Stimulated activated CD4-positive, alpha-beta T cell treated with anti-CD3 and anti-CD28 coated beads, Interleukin-4, amount 100 ng/mL, for 24 hours (primary cell): Measurements from ENCODE around the gene CYGB.

Source experiments
- DNase-seq: peaks from one replicate; pipeline ENCODE4 v3.0.0-alpha.2; 2020

The CYGB gene

DNA sequence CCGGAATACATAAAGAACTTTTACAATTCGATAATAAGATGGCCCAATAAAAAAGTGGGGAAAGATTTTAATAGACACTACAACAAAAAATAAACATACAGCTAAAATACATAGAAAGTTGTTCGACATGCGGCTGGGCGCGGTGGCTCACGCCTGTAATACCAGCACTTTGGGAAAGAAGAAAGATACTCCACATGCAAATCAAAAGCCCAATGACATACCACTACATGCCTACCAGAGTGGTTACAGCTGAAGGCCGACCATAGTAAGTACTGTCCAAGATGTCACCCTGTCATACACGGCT lies 11.7 kb upstream of the CYGB start:
- no peak for DNase-seq

DNA sequence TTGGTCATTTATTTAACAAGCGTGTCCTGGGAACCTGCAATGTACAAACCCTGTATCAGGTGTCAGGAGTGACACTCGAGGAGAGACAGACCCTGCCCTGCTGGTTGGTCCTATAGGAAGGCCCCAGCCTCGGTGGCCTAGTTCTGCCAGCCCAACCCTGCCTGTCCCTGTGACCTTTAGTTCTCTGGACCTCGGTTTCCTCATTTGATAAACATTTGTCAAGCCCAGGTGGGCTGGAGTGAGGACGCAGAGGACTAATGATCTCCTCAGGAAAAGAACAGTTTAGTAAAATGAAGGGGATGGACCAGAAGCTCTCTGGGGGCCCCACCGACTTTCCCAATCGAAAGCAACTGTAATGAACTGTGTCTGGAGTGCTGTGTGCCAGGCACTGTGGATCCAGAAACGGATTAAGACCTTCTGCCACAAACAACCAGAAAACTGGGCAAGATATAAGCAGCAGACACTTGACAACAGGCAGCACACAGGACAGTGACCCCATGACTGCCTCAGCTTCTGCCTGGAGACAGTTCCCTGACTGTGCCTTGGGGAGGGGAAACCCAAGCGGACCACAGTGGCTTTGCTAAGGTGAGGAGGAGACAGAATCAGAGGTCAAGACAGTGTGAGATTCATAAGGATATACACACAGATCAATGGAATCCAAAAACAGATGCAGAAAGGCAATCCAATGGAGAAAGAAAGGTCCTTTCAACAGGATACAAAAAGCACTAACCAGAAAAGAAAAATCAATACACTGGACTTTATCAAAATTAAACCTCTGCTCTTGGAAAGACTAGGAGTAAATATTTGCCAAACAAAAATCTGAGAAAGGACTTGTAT lies 11.1 kb upstream of the CYGB start:
- no peak for DNase-seq

DNA sequence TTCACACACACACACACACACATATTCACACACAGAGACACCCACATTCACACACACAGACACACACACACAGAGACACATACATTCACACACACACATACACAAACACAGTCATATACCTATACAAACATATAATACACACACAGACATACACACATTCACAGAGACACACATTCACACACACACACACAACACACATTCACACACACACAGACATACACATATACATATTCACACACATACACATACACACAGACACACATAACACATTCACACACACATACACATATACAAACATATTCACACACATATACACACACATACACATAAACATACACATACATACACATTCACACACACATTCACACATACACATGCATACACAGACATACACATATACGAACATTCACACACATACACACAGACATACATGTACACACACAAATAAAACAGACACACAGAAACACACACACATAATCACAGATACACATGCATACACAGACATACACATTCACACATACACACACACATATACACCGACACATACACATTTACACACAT lies 10.2 kb upstream of the CYGB start:
- DNase-seq: no peak

DNA sequence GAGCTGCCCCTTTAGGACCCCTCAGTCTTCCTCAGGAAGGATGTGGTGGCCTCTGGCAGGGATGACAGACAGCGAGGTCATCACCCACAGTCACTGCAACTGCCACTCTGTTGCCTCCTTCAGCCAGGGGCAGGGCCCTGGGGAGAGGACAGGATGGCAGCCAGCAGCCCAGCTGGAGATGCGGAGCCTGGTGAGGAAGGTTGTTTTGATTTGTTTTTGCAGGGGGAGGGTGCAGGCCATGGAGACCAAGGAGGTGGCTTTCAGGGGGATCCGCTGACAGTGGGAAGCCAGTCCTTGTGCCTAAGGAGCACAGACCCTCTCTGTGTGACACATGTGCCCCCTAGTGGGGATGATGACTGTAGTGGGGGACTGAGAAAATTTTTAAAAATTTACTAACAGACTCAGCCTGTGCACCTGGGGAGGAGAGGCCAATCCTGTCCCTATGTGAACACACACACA lies 9.7 kb upstream of the CYGB start:
- DNase-seq: peak; percentile 57

DNA sequence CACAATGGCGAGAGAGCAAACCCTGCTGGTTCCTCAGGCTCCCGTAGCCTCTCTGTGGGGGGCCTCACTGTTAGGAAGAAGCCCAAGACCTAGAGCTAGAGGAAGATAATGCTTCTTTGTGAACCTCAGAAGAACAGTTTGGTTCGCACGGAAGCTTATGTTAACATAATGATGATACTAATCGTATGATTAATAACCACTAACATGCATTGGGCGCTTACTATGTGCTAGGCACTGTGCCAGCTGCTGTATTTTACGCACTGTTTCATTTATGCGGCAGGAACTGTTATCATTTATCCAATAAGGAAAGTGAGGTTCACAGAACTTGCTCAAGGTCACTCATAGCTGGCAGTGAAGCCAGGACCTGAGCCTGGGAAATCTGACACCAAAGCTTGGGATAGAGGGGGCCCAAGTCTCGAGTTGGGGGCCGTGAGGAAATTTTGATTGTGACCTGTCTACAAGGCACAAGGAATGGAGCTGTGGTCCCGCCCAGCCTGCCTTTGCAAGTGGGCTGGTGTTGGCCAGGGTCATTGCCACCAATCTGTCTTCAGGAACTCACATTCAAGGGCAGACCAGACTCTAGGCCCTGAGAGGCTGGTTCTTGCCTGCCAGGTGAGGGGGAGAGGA lies 9.2 kb upstream of the CYGB start:
- DNase-seq: no peak

DNA sequence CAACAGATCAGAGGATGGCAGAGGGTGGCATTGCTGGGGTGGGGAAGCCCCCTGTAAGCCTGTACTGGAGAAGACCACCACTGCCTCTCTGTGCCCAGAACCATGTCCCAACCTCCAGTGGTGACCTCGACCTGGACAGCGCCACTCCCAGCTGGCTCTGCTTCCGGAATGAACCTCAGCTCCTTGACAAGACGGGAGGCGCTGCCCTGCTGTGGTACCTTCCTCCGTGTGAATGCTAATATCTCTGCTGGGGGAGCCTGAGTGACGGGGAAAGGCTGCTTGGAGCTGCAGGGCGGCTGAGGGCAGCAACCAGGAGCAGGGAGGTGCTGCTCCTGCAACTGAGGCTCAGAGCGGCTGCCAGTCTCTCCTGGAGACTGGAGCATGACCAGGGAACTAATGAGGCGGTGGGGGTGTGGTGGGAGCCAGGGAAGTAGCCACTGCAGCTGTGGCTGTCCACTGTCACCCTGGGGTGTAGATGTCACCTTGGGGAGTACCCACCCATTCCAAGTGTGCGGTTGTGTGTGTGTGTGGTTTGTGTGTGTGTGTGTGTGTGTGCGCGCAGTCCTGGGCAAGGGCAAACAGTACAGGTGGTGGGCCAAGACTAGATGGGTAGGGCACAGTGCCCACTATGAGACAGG lies 8.5 kb upstream of the CYGB start:
- DNase-seq: no peak

DNA sequence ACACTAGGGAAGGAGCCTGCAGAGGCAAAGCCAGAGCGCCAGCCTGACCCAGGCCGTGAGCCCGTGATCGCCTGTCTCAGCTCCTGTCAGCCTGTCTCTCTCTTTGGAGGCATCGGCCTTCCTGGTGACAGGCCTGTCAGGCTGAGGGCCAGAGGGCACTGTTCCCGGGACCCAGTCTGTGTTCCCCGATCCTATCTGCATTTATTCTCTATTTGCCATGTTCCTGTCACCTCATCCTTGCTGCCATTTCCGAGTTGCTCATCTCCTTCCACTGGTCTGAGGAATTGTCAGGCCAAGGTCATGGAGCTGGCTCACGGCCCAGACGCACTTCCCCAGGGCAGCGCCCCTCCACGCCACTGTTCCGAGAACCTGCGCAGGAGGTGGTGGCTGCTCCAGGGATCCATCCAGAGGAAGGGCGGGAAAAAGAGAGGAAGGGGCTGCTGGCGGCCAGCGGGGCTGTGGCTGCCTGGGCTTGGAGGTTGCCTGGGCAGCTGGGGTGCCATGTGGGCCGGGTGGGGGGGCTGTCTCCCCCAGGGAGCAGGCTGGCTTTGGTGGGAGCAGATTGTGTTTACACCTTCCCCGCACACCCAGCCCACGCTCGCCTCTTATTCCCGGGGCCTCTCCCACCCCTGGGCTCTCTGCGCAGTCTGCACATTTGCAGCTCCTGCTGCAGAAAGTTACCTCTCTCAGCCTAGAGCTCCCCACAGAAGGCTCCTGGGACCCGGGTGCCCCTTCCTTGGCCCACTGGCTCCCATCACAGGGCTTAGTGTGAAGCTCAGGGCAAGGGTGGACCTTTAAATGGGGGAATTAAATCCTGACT lies 7.2 kb upstream of the CYGB start:
- no peak for DNase-seq

DNA sequence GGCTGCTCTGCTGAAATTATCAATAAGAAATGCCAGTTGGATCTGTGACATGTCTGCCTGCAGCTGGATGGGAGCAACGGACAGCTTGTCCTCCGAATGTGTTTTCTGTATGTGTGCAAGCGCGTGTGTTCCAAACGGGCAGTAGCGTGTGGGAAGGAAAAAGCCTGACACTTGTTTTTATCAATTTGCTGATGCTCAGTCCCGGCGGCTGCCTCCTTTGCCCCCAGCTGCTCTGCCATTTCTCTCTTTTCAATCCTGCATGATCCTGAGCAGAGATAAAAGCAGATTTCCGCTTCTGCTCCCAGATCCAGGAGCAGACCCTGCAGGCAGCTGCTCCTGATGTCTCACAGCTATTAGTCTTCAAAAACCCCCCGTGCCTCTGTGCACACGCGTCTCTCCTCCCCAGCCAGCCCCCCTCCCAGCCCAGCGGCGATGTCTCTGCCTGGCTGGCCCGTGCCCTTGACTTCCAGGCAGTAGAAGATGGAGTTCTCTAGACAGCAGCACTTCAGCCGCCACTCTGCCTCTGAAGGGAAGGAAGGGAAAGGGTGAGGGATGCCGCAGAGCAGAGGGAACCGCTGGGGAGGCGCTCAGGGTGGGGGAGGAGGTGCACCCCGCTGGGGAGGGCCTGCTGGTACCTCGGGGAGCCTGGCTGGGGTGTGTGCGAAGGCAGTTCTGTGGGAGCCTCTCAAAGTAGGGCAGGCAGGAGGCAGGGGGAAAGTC lies 6.5 kb upstream of the CYGB start:
- no peak for DNase-seq

DNA sequence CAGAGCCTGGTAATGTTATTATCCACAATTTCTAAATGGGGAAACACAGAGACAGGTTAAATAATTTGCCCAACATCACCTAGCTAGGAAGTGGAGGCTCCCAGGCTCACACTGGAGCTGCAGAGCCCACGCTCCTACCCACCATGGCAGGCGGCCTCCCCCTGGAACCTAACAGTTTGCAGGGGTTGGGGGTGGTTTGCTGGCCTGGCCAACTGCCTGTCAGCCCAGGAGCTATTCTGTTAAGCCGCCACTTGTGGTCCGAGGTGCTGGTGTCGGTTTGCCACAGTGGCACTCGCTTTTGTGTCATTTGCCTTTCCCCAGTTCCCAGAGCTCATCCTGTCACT lies 5.9 kb upstream of the CYGB start:
- DNase-seq: no peak

DNA sequence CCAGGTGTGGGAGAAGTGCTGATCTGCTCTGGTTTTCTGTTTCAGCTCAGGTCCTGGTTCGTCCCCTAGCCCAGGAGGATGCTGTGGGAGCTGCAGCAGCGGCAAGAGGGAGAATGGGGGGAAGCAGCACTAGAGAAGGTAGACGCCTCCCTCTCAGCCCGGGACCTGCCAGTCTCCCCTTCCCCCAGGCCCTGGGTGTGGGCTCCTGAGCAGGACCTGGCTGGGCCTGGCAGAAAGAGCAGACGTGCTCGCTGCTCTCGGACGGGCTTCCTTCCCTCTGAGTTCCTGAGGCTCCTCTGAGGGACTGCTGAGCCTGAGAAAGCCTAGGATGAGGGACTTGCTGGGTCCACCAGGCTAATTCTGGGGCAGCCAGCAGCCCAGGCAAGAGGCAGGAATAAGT lies 5.5 kb upstream of the CYGB start:
- no peak for DNase-seq

DNA sequence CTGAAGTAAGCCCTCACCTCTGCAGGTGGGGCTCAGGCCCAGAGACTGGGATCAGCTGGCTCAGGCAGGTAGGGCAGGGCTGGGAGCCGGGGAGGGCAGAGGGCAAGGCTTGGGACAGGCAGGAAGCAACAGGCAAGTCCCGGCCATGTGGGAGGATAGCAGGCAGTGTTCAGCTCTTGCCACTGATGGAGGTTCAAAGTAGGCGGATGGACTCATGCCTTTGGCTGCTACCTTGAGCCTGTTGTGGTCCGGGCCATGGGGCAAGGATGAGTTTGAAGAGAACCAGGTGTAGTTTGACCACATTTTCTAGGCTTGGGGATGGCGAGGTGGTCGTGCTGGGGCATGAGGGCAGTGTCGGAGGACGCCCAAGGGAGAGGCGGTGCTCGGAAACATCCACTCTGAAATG lies 5.1 kb upstream of the CYGB start:
- DNase-seq: no peak

DNA sequence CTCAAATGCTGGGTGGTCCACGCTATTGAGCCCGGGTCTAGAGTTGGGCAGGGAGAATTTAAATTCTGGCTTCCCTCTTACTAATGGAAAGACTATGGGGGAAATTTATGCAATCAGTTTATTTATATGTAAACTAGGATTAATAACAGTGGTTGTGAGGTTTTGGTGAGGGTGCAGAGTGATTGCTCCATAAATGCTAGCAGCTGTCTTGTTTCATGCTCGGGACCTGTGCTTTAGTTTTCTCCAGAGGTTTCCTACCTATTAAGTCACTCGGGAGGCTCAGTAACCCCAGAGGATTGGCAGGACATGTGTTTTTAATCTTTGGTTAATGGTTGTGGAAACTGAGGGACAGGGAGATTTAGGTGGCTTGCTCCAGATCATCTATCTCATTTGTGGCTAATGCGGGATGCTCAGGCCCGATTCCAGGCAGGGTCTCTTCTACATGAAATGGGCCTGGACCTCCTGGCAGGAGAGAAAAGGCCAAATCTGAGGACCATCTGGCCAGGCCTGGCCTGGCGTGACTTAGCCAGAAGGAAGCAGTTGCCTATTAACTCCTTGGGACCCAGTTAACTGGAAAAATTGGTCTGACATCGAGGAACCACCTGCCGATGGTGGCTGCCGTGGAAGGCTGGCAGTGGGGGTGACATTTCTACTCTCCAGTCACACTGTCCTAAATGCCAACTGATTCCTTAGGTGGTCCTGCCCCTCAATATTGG lies 4.4 kb upstream of the CYGB start:
- no peak for DNase-seq

DNA sequence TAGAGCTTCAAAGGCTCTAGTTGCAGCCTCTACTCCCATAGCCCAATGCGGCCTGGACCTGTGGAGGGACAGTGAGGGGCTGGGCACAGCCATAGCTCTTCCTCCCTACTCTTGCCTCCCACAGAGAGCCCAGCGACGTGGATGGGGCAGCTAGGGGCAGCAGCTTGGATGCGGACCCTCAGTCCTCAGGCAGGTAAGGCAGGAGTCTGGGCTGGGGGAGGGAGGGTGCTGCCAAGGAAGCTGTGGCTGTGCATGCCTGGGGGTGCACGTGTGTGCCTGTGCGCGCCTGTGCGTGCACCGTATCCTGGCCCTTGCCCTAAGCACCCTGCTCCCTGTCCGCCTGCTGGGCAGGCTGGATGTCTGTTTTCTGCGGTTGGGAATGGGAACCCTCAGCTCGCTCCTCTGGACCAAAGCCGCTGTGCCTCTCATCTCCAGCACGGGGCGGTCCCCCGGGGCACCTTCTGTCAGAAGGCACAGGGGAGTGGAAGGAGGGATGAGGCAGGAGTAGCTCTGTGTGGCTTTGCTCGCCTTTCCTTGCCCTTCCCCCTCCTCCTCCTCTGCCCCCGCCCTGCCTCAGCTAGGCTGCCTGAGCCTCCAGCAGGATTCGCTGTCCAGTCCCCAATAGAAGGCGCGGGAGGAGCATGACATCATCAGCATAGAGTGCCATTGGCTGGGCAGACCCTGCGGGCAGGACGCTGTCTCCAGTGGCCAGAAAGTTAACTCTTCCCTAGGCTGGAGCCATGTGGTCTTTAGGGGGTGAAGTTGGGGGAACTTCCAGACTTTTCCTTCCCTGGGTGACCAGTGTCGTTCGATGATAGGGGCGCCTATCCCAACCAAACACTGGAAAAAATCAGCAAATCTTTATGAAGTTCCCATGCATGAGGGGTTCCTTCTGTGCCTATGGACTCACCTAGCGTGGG lies 3.1 kb upstream of the CYGB start:
- peak; percentile 25 for DNase-seq

DNA sequence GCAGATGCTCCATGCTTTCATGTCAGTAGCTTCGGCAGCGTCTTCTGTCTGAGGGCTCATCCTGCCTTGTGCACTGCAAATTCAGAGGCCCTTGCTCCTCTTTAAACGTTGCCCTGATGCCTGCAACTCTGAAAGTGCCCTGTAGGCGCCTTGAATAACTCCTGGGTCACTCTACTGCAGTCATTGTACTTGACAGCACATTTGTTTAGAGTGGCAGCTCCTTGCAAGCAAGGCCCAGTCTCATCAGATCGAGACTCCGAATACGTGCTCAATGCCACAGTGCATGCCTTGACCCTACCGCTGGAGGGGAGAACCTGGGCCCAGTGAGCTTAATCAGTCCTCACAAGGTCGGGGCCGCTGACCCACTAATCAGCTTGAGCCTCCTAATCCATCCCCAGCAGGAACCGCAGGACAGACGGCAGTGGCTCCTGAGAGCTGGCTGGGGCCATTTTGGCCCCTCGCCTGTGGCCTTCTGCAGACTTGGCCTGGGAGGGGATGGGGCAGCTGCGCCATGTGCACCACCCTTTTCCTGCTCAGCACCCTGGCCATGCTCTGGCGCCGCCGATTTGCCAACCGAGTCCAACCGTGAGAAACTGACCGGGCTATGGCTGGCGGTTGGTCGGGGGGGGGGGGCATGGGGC lies 2.2 kb upstream of the CYGB start, which contains the start of gene PRCD:
PRCD (plus strand) TSS at position 414 of the 641 bp plus-strand sequence; CDS start at position 512, 98 bp downstream.
- no peak for DNase-seq

DNA sequence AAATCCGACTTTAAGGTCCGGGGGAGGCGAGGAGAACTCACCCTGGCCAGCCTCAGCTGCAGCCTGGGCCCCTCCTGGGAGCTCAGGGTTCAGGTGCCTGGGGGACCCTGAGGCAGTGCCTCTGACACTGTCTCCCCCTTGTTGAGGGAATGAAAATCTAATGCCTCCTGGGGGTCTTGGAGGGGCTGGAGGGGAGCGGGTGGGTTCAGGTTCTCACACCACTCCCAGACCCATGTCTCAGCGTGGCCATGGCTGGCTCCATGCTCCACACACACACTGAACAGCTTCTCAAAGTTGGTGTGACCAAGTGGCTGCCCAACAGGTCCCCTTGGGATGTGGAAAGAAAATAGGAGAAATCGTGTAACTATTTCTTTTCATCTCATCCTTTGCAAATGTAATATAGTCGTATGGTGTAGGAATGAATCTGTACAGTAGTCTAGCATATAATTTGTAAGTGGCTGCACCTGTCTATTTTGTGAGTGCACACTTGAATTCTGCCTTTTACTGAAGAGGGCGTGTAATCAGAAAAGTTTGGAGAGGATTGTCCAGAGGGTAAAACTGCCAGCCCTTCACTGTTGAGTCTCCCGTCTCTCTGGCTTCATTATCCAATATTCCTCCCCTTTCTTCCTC lies 1.5 kb upstream of the CYGB start:
- no peak for DNase-seq

DNA sequence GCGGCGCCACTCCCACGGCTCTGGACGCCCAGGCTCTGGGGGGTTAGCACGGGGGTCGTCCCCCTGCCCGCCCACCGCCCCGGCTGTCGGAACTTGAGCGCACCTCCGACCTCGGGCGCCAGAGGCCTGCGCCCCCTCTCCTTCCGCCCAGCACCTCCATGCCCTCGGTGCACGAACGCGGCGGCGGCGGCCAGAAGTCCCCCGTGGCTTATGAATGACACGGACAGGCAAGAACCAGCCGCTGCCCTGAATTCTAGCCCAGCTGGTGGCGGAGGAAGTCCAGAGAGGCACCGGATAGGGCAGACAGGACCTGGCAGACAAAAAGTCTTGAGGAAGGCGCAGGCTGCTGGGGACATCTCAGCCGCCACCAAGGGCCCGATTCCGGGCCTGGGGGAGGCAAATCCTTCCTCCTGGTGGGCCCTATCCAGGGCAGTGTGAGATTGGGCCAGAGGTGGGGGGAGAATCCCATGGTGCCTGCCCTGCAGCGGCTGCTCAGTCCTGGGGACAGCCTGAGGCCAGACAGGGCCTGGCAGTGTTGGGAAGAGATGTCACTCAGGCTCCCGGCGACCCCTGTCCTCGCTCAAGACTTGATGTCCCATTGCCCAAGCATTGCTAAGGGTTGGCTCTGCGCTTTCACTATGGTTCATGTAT lies 897 bp upstream of the CYGB start:
- no peak for DNase-seq

DNA sequence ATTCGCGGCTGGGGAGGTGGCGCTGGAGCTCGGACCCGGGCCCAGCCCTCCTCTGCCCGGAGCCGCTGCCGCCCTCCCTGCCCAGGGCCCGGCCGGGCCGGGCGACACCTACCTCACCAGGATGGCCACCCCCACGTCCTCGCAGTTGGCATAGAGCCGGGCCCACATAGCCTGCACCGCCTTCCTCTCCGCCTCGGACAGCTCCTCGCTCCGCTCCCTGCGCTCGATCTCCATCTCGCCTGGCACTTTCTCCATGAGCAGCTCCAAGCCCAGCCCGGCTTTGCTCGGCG lies 276 bp downstream of the CYGB start:
- DNase-seq: no peak

DNA sequence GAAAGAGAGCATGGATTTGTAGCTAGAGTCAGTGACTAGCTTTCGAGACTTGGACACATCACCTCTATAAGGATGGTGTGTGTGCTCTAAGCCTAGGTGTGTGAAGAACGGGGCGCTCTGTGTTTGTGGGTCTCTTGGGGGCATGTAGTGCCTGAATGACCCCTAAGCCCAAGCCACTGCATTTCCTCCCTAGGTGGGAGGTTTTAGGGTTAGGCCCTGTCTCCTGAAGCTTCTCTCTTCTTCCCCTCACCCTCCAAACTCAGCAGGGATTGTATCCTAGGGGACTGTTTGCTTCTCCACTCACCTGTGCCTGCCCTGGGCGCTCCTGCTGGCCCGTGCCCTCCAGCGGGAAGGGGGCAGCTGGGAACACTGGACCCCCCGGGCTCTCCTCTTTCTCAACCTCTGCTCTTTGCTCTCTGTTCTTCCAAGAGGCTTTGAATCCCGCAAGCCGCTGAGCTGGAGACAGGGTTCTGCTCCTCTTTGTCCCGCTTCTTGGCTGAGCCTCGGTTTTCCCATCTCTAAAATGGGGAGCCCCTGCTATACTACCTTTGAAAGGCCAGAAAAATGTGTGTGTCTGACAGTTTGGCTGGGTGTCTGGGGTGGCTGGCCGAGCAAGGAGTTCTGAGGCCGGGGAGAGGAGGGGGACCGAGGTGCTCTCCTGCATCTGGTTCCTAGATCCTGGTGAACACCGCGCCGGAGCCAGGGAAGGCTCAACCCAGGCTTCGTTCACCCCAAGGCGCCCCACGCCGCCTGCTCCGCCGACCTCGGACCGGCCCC lies 810 bp downstream of the CYGB start:
- DNase-seq: no peak
